Measurements from ENCODE around the gene NELL1.

Gene NELL1

DNA sequence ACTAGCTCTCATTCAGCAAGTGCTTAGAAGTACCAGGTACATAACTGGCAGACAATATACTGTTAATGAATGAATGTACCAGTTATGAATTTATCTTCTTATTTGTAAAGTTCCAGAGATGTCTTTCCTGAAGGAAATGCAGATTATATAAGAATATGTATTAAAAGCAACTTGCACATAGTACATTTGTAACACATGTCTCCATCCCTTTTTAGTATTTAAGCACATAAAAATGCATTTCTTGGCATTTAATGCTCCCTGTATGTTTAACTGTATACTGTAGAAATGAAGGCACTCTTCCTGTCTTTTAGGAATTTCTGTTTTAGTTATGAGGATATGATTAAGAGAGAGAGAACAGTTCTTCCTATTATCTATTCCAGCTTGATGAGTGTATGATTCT lies 241.3 kb downstream of the NELL1 start:
- no peak for DNase-seq
- H3K36me3 ChIP-seq: no peaks in the 10 kb centered on the region
- H3K27me3 ChIP-seq: no peaks in the 10 kb centered on the region
- no peaks in the 10 kb centered on the region for H3K9me3 ChIP-seq
- no peak overlapping the region for H3K27ac ChIP-seq
- TF ChIP-seq, protein P1, sequence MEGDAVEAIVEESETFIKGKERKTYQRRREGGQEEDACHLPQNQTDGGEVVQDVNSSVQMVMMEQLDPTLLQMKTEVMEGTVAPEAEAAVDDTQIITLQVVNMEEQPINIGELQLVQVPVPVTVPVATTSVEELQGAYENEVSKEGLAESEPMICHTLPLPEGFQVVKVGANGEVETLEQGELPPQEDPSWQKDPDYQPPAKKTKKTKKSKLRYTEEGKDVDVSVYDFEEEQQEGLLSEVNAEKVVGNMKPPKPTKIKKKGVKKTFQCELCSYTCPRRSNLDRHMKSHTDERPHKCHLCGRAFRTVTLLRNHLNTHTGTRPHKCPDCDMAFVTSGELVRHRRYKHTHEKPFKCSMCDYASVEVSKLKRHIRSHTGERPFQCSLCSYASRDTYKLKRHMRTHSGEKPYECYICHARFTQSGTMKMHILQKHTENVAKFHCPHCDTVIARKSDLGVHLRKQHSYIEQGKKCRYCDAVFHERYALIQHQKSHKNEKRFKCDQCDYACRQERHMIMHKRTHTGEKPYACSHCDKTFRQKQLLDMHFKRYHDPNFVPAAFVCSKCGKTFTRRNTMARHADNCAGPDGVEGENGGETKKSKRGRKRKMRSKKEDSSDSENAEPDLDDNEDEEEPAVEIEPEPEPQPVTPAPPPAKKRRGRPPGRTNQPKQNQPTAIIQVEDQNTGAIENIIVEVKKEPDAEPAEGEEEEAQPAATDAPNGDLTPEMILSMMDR (IDR thresholded peaks at IDR 0.05): no peak
- intact Hi-C loops (cut with DNase I; ENCODE audit: low total_unique reads): no loop called here
- no peaks in the 10 kb centered on the region for H3K4me1 ChIP-seq
- H3K4me3 ChIP-seq: no peak overlapping the region

DNA sequence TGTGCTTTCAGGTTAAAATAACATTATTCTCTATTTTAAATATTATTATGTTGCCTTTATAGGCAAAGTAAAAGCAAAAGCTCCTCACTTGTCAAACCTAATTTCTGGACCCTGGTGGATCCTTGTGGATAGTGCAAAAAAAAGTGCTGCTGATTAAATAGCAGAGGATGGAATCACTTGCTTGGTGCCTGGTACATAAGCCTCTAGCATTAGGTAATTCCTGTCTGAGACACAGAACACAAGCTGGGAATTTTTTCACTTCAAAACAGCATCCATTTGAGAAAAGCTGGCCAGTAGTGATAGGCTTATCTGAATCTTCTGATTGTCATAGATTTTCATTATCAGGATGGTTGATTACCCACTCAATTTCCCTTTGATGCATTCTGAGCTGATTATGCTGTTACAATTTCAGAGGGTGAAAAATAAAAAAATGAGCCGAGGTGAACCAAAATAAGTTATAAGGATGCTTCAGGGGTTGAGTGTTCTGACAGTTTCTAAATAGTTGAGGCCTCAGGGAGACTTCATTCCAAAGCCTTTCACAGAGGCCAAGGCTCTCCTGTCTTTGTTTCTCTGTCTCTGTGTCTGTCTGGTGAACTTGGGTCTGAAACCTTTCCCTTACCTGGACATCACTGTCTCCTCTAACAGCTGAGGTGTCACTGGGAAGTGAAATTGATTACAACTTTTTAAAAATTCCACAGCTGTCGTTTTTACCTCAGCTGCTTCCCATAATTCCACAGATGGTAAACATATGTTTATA lies 242.9 kb downstream of the NELL1 start:
- no peaks in the 10 kb centered on the region for H3K9me3 ChIP-seq
- TF ChIP-seq, protein P1 (IDR thresholded peaks at IDR 0.05): no peak
- intact Hi-C loops (cut with DNase I; ENCODE audit: low total_unique reads): no loop called here
- no peaks in the 10 kb centered on the region for H3K27me3 ChIP-seq
- H3K4me3 ChIP-seq: no peak overlapping the region
- no peak overlapping the region for H3K27ac ChIP-seq
- DNase-seq: no peak
- H3K4me1 ChIP-seq: no peaks in the 10 kb centered on the region
- H3K36me3 ChIP-seq: no peaks in the 10 kb centered on the region

DNA sequence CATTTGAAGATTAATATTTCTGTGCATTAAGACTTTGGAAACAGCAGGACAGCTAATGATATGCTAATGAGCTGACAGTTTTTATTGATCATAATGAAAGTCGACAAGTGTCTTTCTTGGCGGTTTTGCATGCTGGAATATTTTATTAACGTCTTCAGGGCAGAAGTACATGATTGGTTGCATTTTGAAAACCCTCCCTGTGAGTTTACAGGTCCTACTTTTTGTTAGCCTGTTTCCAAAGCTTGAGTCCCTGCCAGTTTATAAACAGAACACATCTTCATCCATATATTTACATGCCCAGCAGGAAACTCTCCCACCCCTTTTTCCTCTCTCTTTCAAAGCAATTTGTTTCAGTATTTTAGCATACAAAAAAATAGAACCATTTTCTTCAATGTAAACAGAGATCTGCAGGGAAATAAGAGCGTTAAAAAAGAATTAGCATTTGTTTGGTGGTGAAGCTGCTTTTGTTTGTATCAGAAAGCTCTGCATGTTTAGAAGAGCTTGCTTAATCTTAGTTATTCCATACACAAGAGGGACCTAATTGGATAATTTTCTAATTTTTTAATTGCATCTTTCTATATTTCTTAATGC lies 243.6 kb downstream of the NELL1 start:
- no peak for DNase-seq

DNA sequence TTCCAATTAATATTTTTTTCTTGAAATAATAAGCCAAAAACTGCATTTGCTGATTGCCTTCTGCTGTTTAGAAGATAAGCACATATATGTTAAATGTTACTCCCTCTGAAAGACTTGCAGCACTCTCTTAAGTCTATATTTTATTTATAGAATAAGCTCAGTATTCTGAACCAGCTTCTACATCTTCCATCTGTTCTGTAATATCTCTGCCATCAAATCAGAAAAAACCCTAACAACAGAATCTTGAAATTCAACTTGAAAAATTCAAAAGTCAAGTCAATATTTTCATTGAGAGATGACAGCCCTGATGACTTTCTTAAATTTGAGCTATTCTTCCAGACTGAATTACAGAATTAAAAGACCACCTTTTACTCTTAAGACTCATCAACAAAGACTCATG lies 247.9 kb downstream of the NELL1 start:
- Histone ChIP-seq H3K9me3 (no peaks in the 10 kb centered on the region), H3K4me1 (no peaks in the 10 kb centered on the region), H3K36me3 (no peaks in the 10 kb centered on the region), H3K4me3 (no peak overlapping the region), H3K27ac (no peak overlapping the region), H3K27me3 (no peaks in the 10 kb centered on the region)
- intact Hi-C loops (cut with DNase I; ENCODE audit: low total_unique reads): no loop called here
- no peak for DNase-seq
- TF ChIP-seq, protein P1 (IDR thresholded peaks at IDR 0.05): no peak

More for the DNA sequence above, 243.6 kb downstream of the NELL1 start:
- H3K27ac ChIP-seq: no peak overlapping the region
- intact Hi-C loops (cut with DNase I; ENCODE audit: low total_unique reads): no loop called here
- H3K4me1 ChIP-seq: no peaks in the 10 kb centered on the region
- H3K36me3 ChIP-seq: no peaks in the 10 kb centered on the region
- H3K27me3 ChIP-seq: no peaks in the 10 kb centered on the region
- TF ChIP-seq, protein P1 (IDR thresholded peaks at IDR 0.05): no peak
- H3K9me3 ChIP-seq: no peaks in the 10 kb centered on the region
- no peak overlapping the region for H3K4me3 ChIP-seq

DNA sequence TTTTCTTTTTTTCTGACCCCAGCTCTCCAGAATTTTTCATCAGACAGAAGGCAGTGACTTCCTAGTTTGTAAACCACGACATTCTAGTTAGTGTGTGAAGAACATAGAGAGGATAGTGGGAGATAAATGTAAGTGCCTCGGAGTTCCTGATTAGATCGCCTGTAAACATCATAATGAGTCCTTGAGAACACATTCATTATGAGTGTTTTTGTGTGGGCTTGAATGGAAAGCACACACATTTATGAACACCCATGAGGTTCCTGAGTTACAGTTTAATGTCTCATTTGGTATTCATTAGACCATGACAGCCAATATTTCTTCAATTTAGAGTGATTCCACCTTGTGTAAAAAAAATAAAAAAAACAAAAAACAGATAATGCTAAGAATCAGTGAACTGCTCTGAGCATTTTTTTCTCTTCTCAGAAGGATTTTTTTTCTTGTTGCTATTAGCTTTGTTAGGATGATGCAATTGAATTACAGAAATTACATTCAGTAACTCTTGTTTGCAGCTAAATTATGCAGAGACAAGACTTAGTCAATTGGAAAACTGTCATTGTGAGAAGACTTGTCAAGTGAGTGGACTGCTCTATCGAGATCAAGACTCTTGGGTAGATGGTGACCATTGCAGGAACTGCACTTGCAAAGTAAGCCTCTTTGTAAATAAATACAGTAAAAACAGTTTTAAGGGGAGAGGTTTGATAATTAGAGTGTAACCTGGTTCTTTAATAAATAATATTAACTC lies 257.6 kb downstream of the NELL1 start:
- no peak overlapping the region for H3K27ac ChIP-seq
- no peak overlapping the region for H3K4me3 ChIP-seq
- TF ChIP-seq, protein P1 (IDR thresholded peaks at IDR 0.05): no peak
- H3K27me3 ChIP-seq: no peaks in the 10 kb centered on the region
- H3K9me3 ChIP-seq: no peaks in the 10 kb centered on the region
- H3K4me1 ChIP-seq: peaks cover 0 to 4% (median 1%) of the 10 kb centered on the region in 4 donors
- no peak for DNase-seq
- no peaks in the 10 kb centered on the region for H3K36me3 ChIP-seq
- intact Hi-C loops (cut with DNase I; ENCODE audit: low total_unique reads): no loop called here

Measured in tibial artery (tissue), 4 donors.